Stomach (tissue), 19 donors: Measurements from ENCODE around the gene REG1B. TPM values are rescaled to one million over a fixed set of nuclear protein-coding genes. Genes with fewer than 3 reads are reported as not detected.
A peak's percentile ranks its signal among the peaks of the same experiment; 100 is the strongest.

ENCODE experiments used
- DNase-seq, 2 donors: peaks; one replicate each; pipeline versions ENCODE4 v3.0.0 to v3.0.0-alpha.2; 2013 to 2019
- H3K27ac ChIP-seq, 5 donors: fragments of 200-600 bp in 4 of 5; sonication (generic) in 4 of 5; one replicate each; pipeline ENCODE4 v1.5.1; 2013 to 2019; ENCODE audit warnings: mild to moderate bottlenecking in 1 of 5, moderate library complexity in 1 of 5
- H3K27me3 ChIP-seq, 3 donors: fragments of 200-600 bp; sonication (generic); one replicate each; pipeline ENCODE4 v1.5.1; 2017 to 2019; ENCODE audit warnings: mixed run types in 1 of 3
- H3K36me3 ChIP-seq, 4 donors: fragments of 200-600 bp; sonication (generic); 1 replicate in 3 of 4; 2 replicates in 1 of 4; pipeline ENCODE4 v1.5.1; 2016 to 2019
- H3K4me1 ChIP-seq, 4 donors: fragments of 200-600 bp; sonication (generic); one replicate each; pipeline ENCODE4 v1.5.1; 2016 to 2019
- H3K4me3 ChIP-seq, 4 donors: fragments of 200-600 bp; sonication (generic) in 3 of 4; one replicate each; pipeline ENCODE4 v1.5.1; 2016 to 2019; ENCODE audit warnings: mild to moderate bottlenecking in 1 of 4
- H3K9me3 ChIP-seq, 4 donors: fragments of 200-600 bp; sonication (generic); one replicate each; pipeline ENCODE4 v1.5.1; 2016 to 2019
- EP300 ChIP-seq: sonication (generic); formaldehyde crosslinking; IDR thresholded peaks from one replicate; pipeline ENCODE4 v1.6.1; 2017; ENCODE audit warnings: antibody characterized with exemption
- POLR2A ChIP-seq, 4 donors: fragments of 450-650 bp; IDR thresholded peaks; one replicate each; pipeline ENCODE4 v1.6.1; 2016; ENCODE audit warnings: antibody characterized with exemption in 4 of 4, control low read depth in 2 of 4, mild to moderate bottlenecking in 1 of 4, moderate library complexity in 1 of 4
- POLR2AphosphoS5 ChIP-seq, 3 donors: sonication (generic); formaldehyde crosslinking; IDR thresholded peaks; one replicate each; pipeline ENCODE4 v1.6.1; 2016; ENCODE audit warnings: antibody characterized with exemption in 3 of 3
- WGBS, 5 donors: extraction: QIAGEN DNeasy Blood & Tissue Kit in 3 of 5; methylation state at CpG; one replicate each; pipeline versions ENCODE4 v1.1.5 to v1.1.7; 2013 to 2018; 5-methylcytosine and 5-hydroxymethylcytosine counted together
- intact Hi-C: fragments of 100-400 bp; cut with DNase I; formaldehyde crosslinking; loops from one replicate; pipeline ENCODE4 v1.15.1; 2023; ENCODE audit warnings: low total_unique reads
- long read RNA-seq, 10 donors: transcript quantifications; one replicate each; lab custom pipeline, GENCODE V29; 2026
- polyA plus RNA-seq, 3 donors: library from polyadenylated mRNA; stranded (reverse); fragments of 200-250 nt; gene quantifications; one replicate each; pipeline ENCODE4 v1.2.3, GENCODE V29; 2013
- total RNA-seq, 5 donors: library from RNA; depleted of rRNA; stranded (reverse); fragments of >200 nt; gene quantifications; one replicate each; pipeline versions ENCODE4 v1.1.0 to v1.2.3, GENCODE V29; 2014 to 2016
- TF ChIP-seq, protein P1 (sequence below), 7 experiments: fragments of 450-650 bp in 4 of 7; fragments of 200-600 bp in 3 of 7; sonication (generic) in 3 of 7; IDR thresholded peaks; one replicate each; pipeline ENCODE4 v1.5.1; 2016 to 2019; ENCODE audit warnings: antibody characterized with exemption in 7 of 7, control low read depth in 2 of 7, mild to moderate bottlenecking in 1 of 7
- donor health status: healthy with polysubstance abuse.
- donor health status: Bipolar disorder and iron deficiency.
- donor health status: healthy.

The REG1B gene, protein sequence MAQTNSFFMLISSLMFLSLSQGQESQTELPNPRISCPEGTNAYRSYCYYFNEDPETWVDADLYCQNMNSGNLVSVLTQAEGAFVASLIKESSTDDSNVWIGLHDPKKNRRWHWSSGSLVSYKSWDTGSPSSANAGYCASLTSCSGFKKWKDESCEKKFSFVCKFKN
- total RNA-seq (not detected), polyA plus RNA-seq (10 to 100 TPM in 1 of 3 donors, 1 to 10 TPM in 2; 1.7 to 52.9 (median 6.2) TPM)
- long read RNA-seq, donor 1, result 0 reads
- long read RNA-seq, donor 2, result 0 reads
- long read RNA-seq, donor 3, result 0 reads
- long read RNA-seq, donor 4, result 0 reads
- long read RNA-seq, donor 5, result 0 reads
- long read RNA-seq, donor 6, result 0 reads
- long read RNA-seq, donor 7, result 0 reads
- long read RNA-seq, donor 8, result 0 reads
- long read RNA-seq, donor 9, result 0 reads
- long read RNA-seq, donor 10, result 0 reads

DNA sequence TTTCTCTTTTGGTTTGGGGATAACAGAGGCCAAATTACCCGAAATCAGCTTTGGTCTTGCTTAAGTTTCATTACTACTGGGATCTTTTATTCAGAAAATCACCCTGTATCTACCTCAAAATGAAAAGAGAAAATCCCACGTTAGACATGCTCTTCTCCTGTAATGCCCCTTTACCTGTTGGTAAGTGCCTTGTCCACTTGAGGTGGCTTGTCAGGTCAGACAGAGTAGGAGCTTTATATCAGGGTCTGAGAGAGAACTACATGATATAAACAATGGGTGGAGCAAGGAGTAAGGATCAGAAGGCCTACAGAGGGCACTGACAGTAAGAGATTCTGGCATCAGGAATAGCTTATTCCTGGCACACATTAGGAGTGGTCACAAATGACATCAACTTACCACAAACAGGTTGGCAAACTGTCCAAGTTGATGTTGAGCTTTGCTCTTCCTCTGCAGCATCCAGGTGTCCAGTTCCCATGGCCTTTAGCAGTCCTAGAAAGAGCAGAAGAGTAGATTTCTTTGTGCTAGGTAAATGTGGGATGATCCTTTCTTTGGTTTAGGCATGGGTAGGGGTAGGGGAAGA is at the start of gene REG1B:
Gene REG1B, minus strand, starts transcription at position 209 of the 580 bp plus-strand sequence. CDS start 381 bp downstream, outside the sequence.
- Histone ChIP-seq H3K4me3 (no peak within 1 kb of the TSS), H3K27ac (no peak within 1 kb of the TSS), H3K36me3 (no peaks in the 10 kb centered on the region), H3K9me3 (no peaks in the 10 kb centered on the region), H3K27me3 (no peaks in the 10 kb centered on the region), H3K4me1 (no peaks in the 10 kb centered on the region)
- intact Hi-C loops, result no loop called here
- no peak for TF ChIP-seq POLR2A (IDR thresholded peaks at IDR 0.05)
- TF ChIP-seq, protein P1, sequence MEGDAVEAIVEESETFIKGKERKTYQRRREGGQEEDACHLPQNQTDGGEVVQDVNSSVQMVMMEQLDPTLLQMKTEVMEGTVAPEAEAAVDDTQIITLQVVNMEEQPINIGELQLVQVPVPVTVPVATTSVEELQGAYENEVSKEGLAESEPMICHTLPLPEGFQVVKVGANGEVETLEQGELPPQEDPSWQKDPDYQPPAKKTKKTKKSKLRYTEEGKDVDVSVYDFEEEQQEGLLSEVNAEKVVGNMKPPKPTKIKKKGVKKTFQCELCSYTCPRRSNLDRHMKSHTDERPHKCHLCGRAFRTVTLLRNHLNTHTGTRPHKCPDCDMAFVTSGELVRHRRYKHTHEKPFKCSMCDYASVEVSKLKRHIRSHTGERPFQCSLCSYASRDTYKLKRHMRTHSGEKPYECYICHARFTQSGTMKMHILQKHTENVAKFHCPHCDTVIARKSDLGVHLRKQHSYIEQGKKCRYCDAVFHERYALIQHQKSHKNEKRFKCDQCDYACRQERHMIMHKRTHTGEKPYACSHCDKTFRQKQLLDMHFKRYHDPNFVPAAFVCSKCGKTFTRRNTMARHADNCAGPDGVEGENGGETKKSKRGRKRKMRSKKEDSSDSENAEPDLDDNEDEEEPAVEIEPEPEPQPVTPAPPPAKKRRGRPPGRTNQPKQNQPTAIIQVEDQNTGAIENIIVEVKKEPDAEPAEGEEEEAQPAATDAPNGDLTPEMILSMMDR (IDR thresholded peaks at IDR 0.05), result no peak
- TF ChIP-seq EP300, result no peak
- TF ChIP-seq POLR2AphosphoS5 (IDR thresholded peaks at IDR 0.05), result no peak
- 57 to 86% (median 77%) methylated on average over 2 of the region's 2 CpGs for WGBS, 5 donors
- DNase-seq, result peak in 1 of 2 donors; percentile 7

DNA sequence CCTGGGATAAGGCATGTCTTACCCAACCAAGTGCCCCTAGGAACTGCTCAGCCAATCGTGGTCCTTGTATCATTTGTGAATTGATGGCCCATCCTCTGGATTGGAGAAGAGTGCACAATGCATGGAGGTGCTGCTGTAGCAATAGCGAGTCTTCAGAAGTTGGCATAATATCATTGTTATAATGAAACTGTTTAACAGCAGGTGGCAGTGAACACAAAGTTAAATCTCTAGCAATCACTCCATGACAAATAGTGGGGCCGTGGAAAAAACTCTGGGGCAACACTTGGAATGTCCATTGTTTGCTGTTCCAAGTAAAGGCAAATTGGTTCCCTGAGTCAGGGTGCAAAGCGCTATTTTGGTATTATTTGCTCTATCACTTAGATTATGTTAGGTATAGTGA is 43.9 kb upstream of the REG1B start:
- Histone ChIP-seq H3K36me3 (no peaks in the 10 kb centered on the region), H3K27ac (no peak overlapping the region), H3K4me1 (peaks cover 0 to 6% (median 0%) of the 10 kb centered on the region in 4 donors), H3K4me3 (no peak overlapping the region), H3K9me3 (no peaks in the 10 kb centered on the region), H3K27me3 (no peaks in the 10 kb centered on the region)
- intact Hi-C loops, result no loop called here
- TF ChIP-seq EP300, result no peak
- TF ChIP-seq, protein P1 (IDR thresholded peaks at IDR 0.05), result peak in 2 of 7 experiments; percentile 26 to 34
- peak; percentile 8 to 32 for DNase-seq
- WGBS, 5 donors, result 31 to 53% (median 47%) methylated on average over 4 of the region's 4 CpGs

DNA sequence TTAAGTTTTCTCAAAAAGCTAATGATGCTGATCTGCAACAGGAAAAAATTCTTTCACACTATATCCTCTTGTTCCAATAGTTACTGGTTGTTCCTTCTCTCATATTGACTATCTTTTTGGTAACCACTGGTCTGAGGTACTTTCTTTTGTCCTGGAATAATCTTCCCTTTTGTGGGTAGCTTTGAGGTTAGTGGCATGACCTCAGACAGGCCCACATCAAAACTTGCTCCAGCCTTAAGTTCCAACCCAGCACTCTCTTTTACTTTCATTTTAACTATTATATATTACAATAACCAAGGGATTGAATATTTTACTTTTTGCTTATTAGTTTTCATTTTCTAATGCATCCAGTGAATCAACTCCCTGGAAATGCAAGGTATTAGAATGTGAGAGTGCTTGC is 42.0 kb upstream of the REG1B start:
- Histone ChIP-seq H3K9me3 (no peaks in the 10 kb centered on the region), H3K27ac (no peak overlapping the region), H3K27me3 (no peaks in the 10 kb centered on the region), H3K4me3 (no peak overlapping the region), H3K36me3 (no peaks in the 10 kb centered on the region), H3K4me1 (peaks cover 0 to 6% (median 0%) of the 10 kb centered on the region in 4 donors)
- TF ChIP-seq, protein P1 (IDR thresholded peaks at IDR 0.05), result no peak
- TF ChIP-seq POLR2AphosphoS5 (IDR thresholded peaks at IDR 0.05) (no peak), EP300 (no peak)
- DNase-seq, result no peak
- intact Hi-C loops, result no loop called here

DNA sequence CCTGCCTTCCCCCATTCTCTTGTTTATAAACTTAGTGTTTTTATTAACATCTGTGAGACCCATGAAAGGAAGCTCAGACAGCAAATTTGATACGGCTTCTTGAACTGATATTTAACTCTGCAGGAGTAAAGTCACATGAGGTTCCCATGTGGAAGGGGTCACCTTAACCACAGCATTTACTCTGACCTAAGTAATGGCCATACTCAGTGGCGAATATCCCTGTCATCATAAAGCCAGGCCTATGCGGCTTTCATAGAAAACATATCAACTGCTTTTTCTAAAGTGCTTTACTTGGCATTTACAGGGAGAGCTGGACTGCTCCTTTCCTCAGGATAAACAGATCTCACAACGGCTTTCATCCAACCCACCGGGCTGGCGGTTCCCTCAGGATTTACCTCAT is 41.5 kb upstream of the REG1B start:
- TF ChIP-seq POLR2AphosphoS5 (IDR thresholded peaks at IDR 0.05) (no peak), POLR2A (IDR thresholded peaks at IDR 0.05) (no peak), EP300 (no peak)
- TF ChIP-seq, protein P1 (IDR thresholded peaks at IDR 0.05), result no peak
- H3K9me3 ChIP-seq, result no peaks in the 10 kb centered on the region
- H3K4me1 ChIP-seq, result peaks cover 0 to 6% (median 0%) of the 10 kb centered on the region in 4 donors
- H3K27ac ChIP-seq, result no peak overlapping the region
- intact Hi-C loops, result no loop called here
- H3K27me3 ChIP-seq, result no peaks in the 10 kb centered on the region
- no peak for DNase-seq
- H3K4me3 ChIP-seq, result no peak overlapping the region
- 61 to 81% (median 80%) methylated on average over 6 of the region's 6 CpGs for WGBS, 5 donors
- no peaks in the 10 kb centered on the region for H3K36me3 ChIP-seq
